ENCODE data around the gene GRM4.

GRM4 gene

GRCh38 chr6:34064675-34065074, 81.2 kb downstream of the GRM4 start:
- DNase-seq (ENCODE audit: low read depth in 2 of 2), result no peak

- no peak for DNase-seq (ENCODE audit: low read depth in 2 of 2)
Observed at GRCh38 chr6:34063651-34064050, 82.2 kb downstream of the GRM4 start.

GRCh38 chr6:34062815-34063214, 83.1 kb downstream of the GRM4 start:
- DNase-seq (ENCODE audit: low read depth in 2 of 2), result no peak

GRCh38 chr6:34062156-34062555, 83.7 kb downstream of the GRM4 start:
- no peak for DNase-seq (ENCODE audit: low read depth in 2 of 2)

GRCh38 chr6:34061348-34061747, 84.5 kb downstream of the GRM4 start:
- no peak for DNase-seq (ENCODE audit: low read depth in 2 of 2)

- no peak for DNase-seq (ENCODE audit: low read depth in 2 of 2)
Observed at GRCh38 chr6:34059914-34060313, 86.0 kb downstream of the GRM4 start.

- DNase-seq (ENCODE audit: low read depth in 2 of 2), result no peak
Observed at GRCh38 chr6:34059136-34059731, 86.7 kb downstream of the GRM4 start.

- DNase-seq (ENCODE audit: low read depth in 2 of 2), result no peak
Observed at GRCh38 chr6:34057790-34058189, 88.1 kb downstream of the GRM4 start.

GRCh38 chr6:34057191-34057590, 88.7 kb downstream of the GRM4 start:
- DNase-seq (ENCODE audit: low read depth in 2 of 2), result no peak

- no peak for DNase-seq (ENCODE audit: low read depth in 2 of 2)
Observed at GRCh38 chr6:34056305-34057108, 89.4 kb downstream of the GRM4 start.

GRCh38 chr6:34055223-34055933, 90.5 kb downstream of the GRM4 start:
- DNase-seq (ENCODE audit: low read depth in 2 of 2), result peak; percentile 30 to 36

GRCh38 chr6:34053721-34054120, 92.2 kb downstream of the GRM4 start:
- DNase-seq (ENCODE audit: low read depth in 2 of 2), result no peak

- no peak for DNase-seq (ENCODE audit: low read depth in 2 of 2)
Observed at GRCh38 chr6:34052918-34053608, 92.8 kb downstream of the GRM4 start.

- DNase-seq (ENCODE audit: low read depth in 2 of 2), result no peak
Observed at GRCh38 chr6:34052071-34052825, 93.6 kb downstream of the GRM4 start.

- DNase-seq (ENCODE audit: low read depth in 2 of 2), result no peak
Observed at GRCh38 chr6:34051331-34051919, 94.5 kb downstream of the GRM4 start.

GRCh38 chr6:34050691-34051090, 95.2 kb downstream of the GRM4 start:
- no peak for DNase-seq (ENCODE audit: low read depth in 2 of 2)

- DNase-seq (ENCODE audit: low read depth in 2 of 2), result no peak
Observed at GRCh38 chr6:34049395-34050342, 96.2 kb downstream of the GRM4 start.

GRCh38 chr6:34047913-34048867, 97.7 kb downstream of the GRM4 start:
- DNase-seq (ENCODE audit: low read depth in 2 of 2), result no peak

GRCh38 chr6:34046617-34047016, 99.3 kb downstream of the GRM4 start:
- no peak for DNase-seq (ENCODE audit: low read depth in 2 of 2)
